IPS-15b (cell line): ENCODE results near the gene LRRC8C.
"Not testable (repeated sequence)": the region's sequence is repeated elsewhere in the genome, so short reads cannot be mapped to it uniquely, and the experiment has no call there.

Experiments
- H3K27me3 ChIP-seq: one replicate; pipeline ENCODE4 v1.6.1; 2013; ENCODE audit warnings: low read length; ENCODE audit not compliant: control insufficient read depth, insufficient read depth
- H3K36me3 ChIP-seq: one replicate; pipeline ENCODE4 v1.6.1; 2013; ENCODE audit warnings: low read length; ENCODE audit not compliant: control insufficient read depth, insufficient read depth
- H3K4me1 ChIP-seq: one replicate; pipeline ENCODE4 v1.6.1; 2013; ENCODE audit warnings: mild to moderate bottlenecking, low read length; ENCODE audit not compliant: control insufficient read depth, insufficient read depth
- H3K4me3 ChIP-seq: one replicate; pipeline ENCODE4 v1.5.1; 2013; ENCODE audit warnings: low read depth, low read length
- H3K9ac ChIP-seq: one replicate; pipeline ENCODE4 v1.6.1; 2013; ENCODE audit warnings: low read depth, mild to moderate bottlenecking, low read length
- H3K9me3 ChIP-seq: one replicate; pipeline ENCODE4 v1.6.1; 2013; ENCODE audit warnings: mild to moderate bottlenecking, low read length; ENCODE audit not compliant: control insufficient read depth, insufficient read depth

Gene LRRC8C

DNA sequence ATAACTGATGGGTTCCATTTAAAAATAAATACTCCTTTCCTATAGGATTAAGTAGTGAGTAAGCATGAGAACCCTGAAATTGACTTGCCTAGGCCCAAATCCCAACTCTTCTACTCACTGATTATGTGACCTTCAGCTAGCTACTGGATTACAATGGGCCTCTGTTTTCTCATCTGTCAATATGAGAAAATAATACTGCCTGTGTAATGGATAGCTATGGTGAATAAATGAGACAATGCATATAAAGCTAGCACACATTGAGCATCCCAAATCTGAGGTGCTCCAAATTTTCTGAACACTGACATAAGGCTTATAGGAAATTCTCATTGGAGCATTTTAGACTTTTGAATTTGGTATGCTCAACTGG lies 5.3 kb upstream of the LRRC8C start:
- Histone ChIP-seq H3K9me3 (no peaks in the 10 kb centered on the region), H3K9ac (no peak overlapping the region), H3K4me3 (no peak overlapping the region)

DNA sequence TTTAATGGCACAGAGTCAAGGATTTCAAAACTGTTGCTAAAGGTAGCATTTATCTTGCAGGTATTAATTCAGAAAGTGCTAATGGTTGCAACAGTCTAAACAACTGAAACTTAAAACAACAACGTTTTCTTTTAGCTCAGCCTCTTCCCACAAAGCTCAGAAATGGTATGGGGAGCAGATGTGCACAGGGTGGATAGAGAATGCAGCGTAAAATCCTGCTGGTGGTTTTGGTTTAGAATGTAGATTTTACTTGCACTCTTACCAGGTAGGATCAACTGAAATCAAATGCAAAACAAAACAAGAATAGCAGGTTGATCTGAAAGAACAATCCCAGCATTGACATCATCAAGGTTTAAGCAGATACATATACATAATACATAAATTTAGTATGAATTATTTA lies 3.8 kb upstream of the LRRC8C start:
- Histone ChIP-seq H3K4me3 (no peak overlapping the region), H3K36me3 (no peaks in the 10 kb centered on the region), H3K9me3 (no peaks in the 10 kb centered on the region), H3K27me3 (peaks cover 25% of the 10 kb centered on the region), H3K9ac (no peak overlapping the region), H3K4me1 (peaks cover 3% of the 10 kb centered on the region)

More for the DNA sequence above, 5.3 kb upstream of the LRRC8C start:
- Histone ChIP-seq H3K4me1 (peaks cover 3% of the 10 kb centered on the region), H3K36me3 (no peaks in the 10 kb centered on the region), H3K27me3 (peaks cover 18% of the 10 kb centered on the region)

DNA sequence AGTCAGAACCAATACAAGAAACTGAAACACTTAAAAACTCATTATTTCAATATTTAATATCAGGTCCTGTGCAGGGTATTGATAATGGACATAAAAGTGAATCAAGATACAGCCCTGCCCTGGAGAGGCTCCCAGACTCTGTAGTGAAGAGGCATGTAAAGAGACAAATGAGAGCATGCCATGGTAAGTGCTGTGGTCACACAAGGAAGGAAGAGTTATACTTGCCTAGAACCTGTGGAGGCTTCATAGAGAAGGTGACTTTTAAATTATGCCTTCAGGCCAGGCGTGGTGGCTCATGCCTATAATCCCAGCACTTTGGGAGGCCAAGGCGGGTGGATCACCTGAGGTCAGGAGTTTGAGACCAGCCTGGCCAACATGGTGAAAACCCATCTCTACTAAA lies 3.3 kb upstream of the LRRC8C start:
- not testable (repeated sequence) for H3K9me3 ChIP-seq, H3K36me3 ChIP-seq, H3K9ac ChIP-seq, H3K4me3 ChIP-seq, H3K4me1 ChIP-seq
- peaks cover 29% of the 10 kb centered on the region for H3K27me3 ChIP-seq

DNA sequence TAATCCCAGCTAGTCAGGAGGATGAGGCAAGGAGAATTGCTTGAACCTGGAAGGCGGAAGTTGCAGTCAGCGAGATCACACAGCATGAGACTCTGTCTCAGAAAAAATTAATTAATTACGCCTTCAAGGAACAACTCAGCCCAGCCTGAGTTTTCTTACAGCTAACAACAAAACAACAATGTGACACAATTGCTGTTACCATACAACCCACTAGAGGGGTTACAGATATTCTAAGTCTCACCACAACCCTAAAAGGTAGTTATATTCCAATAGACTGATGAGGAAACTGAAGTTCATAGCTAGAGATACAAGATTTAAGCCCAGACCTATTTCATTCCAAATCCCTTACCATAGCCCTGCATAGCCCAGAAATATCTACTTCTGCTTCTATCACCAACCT lies 2.9 kb upstream of the LRRC8C start:
- no peak overlapping the region for H3K9ac ChIP-seq
- H3K27me3 ChIP-seq: peaks cover 34% of the 10 kb centered on the region
- H3K9me3 ChIP-seq: no peaks in the 10 kb centered on the region
- H3K4me1 ChIP-seq: peaks cover 9% of the 10 kb centered on the region
- H3K36me3 ChIP-seq: no peaks in the 10 kb centered on the region
- H3K4me3 ChIP-seq: no peak overlapping the region

DNA sequence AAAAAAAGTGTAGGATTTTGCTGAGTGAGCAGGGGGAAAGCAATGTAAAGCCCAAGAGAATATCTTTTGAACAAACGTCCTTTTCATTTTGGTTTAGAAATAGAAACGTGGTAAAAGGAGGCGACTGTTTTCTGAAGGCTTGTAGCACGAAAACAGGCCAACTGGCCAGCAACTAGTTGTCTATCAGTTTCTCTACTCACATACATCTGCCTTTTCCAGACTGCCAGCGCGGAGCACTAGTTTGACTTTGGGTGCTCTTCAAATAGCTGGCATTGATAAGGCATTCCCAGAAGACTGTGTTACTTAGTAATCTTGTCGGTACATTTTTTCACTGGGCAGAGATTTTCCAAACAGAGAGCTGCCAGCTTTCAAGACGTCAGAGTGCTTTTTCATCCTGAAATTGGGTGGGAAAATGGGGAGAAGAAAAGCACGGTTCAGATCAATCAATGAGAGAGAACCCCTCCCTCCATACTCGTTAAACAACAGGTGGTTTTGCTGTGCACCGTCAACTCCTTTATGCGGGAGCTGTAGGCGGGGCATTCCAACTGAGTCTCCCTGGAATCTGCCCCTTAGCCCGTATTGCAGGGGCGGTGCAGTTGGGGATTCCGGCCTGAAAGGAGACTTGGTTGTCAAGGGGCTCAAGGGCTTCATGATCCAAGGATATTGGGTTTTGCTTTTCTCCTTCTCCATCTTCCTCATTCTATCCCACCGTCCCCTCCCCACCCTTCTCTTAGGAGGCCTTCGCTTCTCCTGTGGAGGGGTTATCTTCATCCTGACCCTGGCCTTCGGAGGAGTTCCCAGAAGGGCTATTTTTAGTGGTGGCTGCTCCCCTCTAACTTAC lies 884 bp upstream of the LRRC8C start:
- H3K9me3 ChIP-seq: no peaks in the 10 kb centered on the region
- peaks cover 46% of the 10 kb centered on the region for H3K27me3 ChIP-seq
- no peak overlapping the region for H3K9ac ChIP-seq
- peak overlapping the region; percentile 82 for H3K4me3 ChIP-seq
- peaks cover 9% of the 10 kb centered on the region for H3K4me1 ChIP-seq
- H3K36me3 ChIP-seq: no peaks in the 10 kb centered on the region

DNA sequence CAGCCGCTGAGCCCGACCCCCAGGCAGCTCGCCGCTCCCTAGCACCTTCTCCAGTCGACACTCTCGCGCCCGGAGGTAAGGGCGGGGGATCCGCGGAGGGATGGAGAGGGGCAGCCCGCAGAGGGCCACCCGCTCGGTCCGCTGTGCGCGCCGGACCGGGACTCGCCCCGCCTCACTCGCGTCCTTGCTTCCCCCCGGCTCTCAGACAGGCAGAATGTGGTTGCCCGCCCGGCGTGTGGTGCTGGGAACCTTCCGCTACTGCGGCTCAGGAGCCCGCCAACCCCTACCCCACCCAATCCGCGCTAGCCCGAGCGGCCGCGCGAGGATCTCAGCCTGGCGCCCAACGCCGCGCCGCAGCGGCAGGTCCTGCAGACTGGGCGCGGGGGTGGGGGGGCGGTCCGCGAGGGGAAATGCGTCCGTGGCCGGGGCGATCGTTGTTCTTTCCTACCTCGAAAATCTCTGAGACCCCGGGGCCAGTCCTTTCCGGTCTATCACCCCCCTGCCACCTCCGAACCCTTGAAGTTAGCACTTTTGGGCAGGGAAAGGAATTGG lies 404 bp downstream of the LRRC8C start:
- Histone ChIP-seq H3K9me3 (no peaks in the 10 kb centered on the region), H3K36me3 (no peaks in the 10 kb centered on the region), H3K4me1 (peaks cover 9% of the 10 kb centered on the region), H3K9ac (peak overlapping the region; percentile 50), H3K27me3 (peaks cover 46% of the 10 kb centered on the region), H3K4me3 (peak overlapping the region; percentile 82)

DNA sequence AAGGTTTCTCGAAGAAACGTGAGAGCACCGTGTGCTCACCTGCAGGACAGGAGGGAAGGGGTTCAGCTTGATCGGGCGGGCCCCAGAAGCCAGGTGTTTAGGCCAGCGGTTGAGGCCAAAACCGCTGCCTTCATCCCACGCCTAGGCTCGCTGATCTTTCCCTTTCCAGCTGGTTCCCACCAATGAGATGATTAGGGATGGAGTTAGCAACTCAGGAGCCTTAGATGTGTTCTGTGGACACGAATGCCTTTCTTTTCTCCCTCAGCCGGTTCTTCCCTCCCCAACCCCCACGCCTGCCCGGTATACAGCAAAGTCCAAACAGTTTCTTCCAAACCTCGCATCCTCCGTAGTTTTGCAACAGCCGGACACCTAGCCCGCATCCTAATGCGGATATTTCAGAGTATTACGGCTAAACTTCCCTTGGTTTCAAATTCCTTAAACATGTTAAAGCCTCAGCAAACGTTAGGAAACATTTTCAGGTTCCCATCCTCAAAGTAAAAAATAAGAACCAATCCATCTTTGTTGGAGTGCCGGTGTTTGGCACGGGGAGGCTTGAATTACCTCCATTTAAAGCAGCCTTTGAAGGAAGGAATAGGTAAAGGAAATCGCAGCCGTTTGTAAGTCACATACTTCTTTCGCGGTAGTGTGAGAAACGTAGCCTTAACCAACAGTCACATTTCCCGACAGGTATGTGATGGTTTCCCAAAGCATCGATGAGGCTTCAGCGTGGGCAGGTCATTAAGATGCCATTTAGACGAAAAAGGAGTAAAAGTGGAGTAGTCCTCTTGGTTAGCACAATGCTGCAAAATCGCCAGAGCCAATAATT lies 1.1 kb downstream of the LRRC8C start:
- Histone ChIP-seq H3K9ac (peak overlapping the region; percentile 50), H3K4me3 (peak overlapping the region; percentile 82), H3K27me3 (peaks cover 46% of the 10 kb centered on the region), H3K36me3 (no peaks in the 10 kb centered on the region), H3K9me3 (no peaks in the 10 kb centered on the region), H3K4me1 (peaks cover 9% of the 10 kb centered on the region)

DNA sequence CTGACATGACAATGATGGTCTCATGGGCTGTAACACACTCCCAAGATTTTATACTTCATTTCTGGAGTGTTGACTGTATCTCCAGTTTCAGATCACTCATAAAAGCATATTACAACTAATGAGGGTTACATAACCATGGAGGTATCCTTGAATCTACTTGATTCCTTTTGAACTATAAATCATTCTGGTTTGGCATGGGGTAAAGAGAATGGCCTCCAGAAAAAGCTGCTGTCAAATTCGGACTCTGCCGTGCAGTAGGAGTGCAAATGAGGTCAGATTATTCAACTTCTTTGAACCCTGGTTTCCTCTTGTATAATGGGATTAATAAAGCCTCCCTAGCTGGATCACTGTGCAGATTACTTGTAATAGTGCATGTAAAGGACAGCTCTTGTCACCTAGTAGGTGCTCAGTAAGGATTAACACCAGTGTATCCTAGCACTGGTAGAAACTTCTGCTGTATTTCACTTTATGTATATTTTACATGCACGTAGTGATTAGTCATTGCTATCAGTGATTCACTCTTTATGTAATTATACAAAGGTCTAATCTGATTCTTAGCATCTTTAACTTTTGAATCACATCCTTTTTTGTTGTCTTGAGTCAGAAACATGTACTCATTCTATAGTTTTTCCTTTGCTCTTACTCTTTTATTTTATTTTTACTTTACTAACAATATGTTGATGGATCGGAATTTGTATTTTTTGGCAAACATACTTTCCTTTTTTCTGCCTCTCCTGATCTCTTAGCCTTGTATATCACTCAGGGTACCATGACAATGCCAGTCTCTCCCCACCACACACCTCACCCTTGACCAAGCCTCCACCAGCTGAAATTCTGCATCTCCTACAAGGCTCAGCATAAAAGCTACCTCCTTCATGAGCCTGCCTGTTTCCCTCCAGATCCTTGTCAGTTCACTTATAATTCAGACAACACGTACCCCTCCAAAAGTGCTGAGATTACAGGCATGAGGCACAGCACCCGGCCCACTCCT lies 3.2 kb downstream of the LRRC8C start:
- Histone ChIP-seq H3K9ac (no peak overlapping the region), H3K4me3 (no peak overlapping the region), H3K36me3 (no peaks in the 10 kb centered on the region), H3K9me3 (no peaks in the 10 kb centered on the region), H3K27me3 (peaks cover 38% of the 10 kb centered on the region), H3K4me1 (peaks cover 9% of the 10 kb centered on the region)

DNA sequence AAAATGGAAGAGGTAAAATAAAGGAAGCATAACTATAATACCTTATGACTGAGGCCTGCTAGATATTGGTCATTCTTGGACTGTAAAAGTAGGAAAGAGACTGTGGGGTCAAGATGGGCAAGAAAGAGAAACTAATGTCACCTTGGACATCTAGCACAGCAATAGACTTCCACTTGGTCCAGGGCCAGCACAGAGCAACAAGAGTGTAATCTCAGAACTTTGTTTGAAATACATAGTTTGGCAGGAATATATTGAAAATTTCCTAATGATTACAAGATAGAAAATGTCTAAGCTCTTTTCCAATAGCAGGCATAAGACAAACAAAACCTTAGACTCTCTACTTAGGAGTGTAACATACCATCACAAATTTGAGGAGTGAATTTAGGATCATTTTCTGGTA lies 4.6 kb downstream of the LRRC8C start:
- peaks cover 6% of the 10 kb centered on the region for H3K4me1 ChIP-seq
- no peak overlapping the region for H3K4me3 ChIP-seq
- H3K27me3 ChIP-seq: peaks cover 28% of the 10 kb centered on the region
- H3K9me3 ChIP-seq: no peaks in the 10 kb centered on the region
- H3K36me3 ChIP-seq: no peaks in the 10 kb centered on the region
- no peak overlapping the region for H3K9ac ChIP-seq

DNA sequence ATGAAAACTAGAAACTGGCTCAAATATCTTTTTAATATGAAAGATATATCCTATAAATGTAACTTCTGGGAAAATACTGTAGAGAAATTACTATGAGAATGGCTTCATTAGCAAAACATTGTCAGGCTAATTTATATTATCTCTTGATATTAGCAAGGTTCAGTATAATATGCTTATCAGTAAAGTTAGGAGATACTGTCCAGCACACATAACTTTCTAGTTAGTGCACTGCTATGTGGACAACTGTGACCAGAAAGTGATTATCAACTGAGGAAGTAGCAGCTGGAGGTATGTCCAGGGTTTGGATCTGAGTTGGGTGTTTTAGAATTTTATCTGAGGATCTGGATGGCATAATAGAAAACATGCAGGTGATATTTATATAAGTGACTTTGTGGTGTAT lies 7.5 kb downstream of the LRRC8C start:
- no peak overlapping the region for H3K4me3 ChIP-seq

DNA sequence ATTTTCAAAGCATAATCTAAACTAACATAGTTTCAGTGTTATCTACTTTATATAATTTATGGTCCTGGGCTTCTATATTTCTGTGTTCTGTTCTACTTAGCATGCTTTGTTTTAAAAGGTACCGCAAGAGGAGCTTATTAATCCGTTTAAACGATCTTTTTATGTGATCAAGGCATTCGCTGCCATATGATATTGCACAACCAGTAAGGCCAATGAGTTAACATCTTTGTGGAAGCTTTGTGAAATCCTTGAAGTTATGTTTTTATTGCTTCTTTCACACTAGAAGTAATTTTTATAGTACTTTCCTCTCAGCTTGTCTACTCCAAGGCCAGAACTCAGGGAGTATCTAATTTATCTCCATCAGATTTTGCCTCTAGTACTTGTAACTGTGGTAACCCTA lies 8.9 kb downstream of the LRRC8C start:
- Histone ChIP-seq H3K36me3 (no peaks in the 10 kb centered on the region), H3K4me3 (no peak overlapping the region), H3K4me1 (no peaks in the 10 kb centered on the region), H3K9me3 (no peaks in the 10 kb centered on the region), H3K9ac (no peak overlapping the region), H3K27me3 (no peaks in the 10 kb centered on the region)

More for the DNA sequence above, 7.5 kb downstream of the LRRC8C start:
- no peaks in the 10 kb centered on the region for H3K4me1 ChIP-seq
- no peaks in the 10 kb centered on the region for H3K36me3 ChIP-seq
- H3K9ac ChIP-seq: no peak overlapping the region
- H3K9me3 ChIP-seq: no peaks in the 10 kb centered on the region
- peaks cover 8% of the 10 kb centered on the region for H3K27me3 ChIP-seq
